OCI-LY7 (cell line): Measurements from ENCODE around the gene EXT2. TPM values are rescaled to one million over a fixed set of nuclear protein-coding genes. Genes with fewer than 3 reads are reported as not detected.

ENCODE experiments used
- BruUV-seq: library from RNA; stranded (reverse); fragments of 400-500 nt; replicated peaks from 2 replicates; lab custom pipeline; 2021; lab: Mats Ljungman, UMichigan
- CTCF ChIA-PET: fragments of 300-600 bp; sonication (Branson Sonifier 250); formaldehyde crosslinking; loops from one replicate; lab custom pipeline; 2022; ENCODE audit warnings: antibody characterized with exemption; ENCODE audit not compliant: unreplicated experiment; lab: Charles Lee
- POLR2A ChIA-PET: fragments of 300-600 bp; sonication (Branson Sonifier 250); formaldehyde crosslinking; loops from one replicate; lab custom pipeline; 2022; ENCODE audit warnings: antibody characterized with exemption; lab: Charles Lee
- DNase-seq: peaks from one replicate; pipeline ENCODE4 v3.0.0-alpha.2; 2015; ENCODE audit warnings: low spot score
- H2AFZ ChIP-seq: fragments of 200-600 bp; sonication (generic), shearing (Covaris generic); 2 replicates; pipeline ENCODE4 v1.6.1; 2014; ENCODE audit warnings: mild to moderate bottlenecking, antibody characterized with exemption, low read length, moderate library complexity
- H3K27ac ChIP-seq: fragments of 200-600 bp; sonication (generic); 2 replicates; pipeline ENCODE4 v1.5.1; 2014; ENCODE audit warnings: mixed run types, low read depth, mild to moderate bottlenecking, moderate library complexity, low read length, inconsistent platforms; ENCODE audit not compliant: poor library complexity, severe bottlenecking
- H3K36me3 ChIP-seq: fragments of 200-600 bp; sonication (generic); 2 replicates; pipeline ENCODE4 v1.6.1; 2014; ENCODE audit warnings: mild to moderate bottlenecking, antibody characterized with exemption, low read length, moderate library complexity, mixed read lengths; ENCODE audit not compliant: insufficient read depth
- H3K4me1 ChIP-seq: fragments of 200-600 bp; sonication (generic); 2 replicates; pipeline ENCODE4 v1.5.1; 2014; ENCODE audit warnings: mild to moderate bottlenecking, low read length; ENCODE audit not compliant: insufficient read depth, poor library complexity, severe bottlenecking
- H3K4me2 ChIP-seq: fragments of 200-600 bp; sonication (generic); 2 replicates; pipeline ENCODE4 v1.6.1; 2014; ENCODE audit warnings: mild to moderate bottlenecking, low read length
- H3K4me3 ChIP-seq: fragments of 200-600 bp; sonication (generic); 2 replicates; pipeline ENCODE4 v1.5.1; 2014; ENCODE audit warnings: mild to moderate bottlenecking, low read depth, low read length; ENCODE audit not compliant: poor library complexity, severe bottlenecking
- H3K79me2 ChIP-seq: fragments of 200-600 bp; sonication (generic); 2 replicates; pipeline ENCODE4 v1.6.1; 2016; ENCODE audit warnings: low read depth, mild to moderate bottlenecking, low read length, moderate library complexity, mixed read lengths; ENCODE audit not compliant: insufficient read depth
- H3K9me2 ChIP-seq: fragments of 200-600 bp; sonication (generic); 2 replicates; pipeline ENCODE4 v1.6.1; 2016; ENCODE audit warnings: mild to moderate bottlenecking, low read length, mixed read lengths; ENCODE audit not compliant: insufficient read depth
- H3K9me3 ChIP-seq: fragments of 200-600 bp; sonication (generic); 2 replicates; pipeline ENCODE4 v1.6.1; 2014; ENCODE audit warnings: mild to moderate bottlenecking, mixed run types, low read length, mixed read lengths
- H4K20me1 ChIP-seq: fragments of 200-600 bp; sonication (generic); 2 replicates; pipeline ENCODE4 v1.6.1; 2014; ENCODE audit warnings: mild to moderate bottlenecking, antibody characterized with exemption, low read length, moderate library complexity, mixed read lengths; ENCODE audit not compliant: insufficient read depth
- CTCF ChIP-seq: fragments of 200-600 bp; sonication (generic); conservative IDR thresholded peaks from 2 replicates; pipeline ENCODE4 v1.5.1; 2014; ENCODE audit warnings: mild to moderate bottlenecking, antibody characterized with exemption, low read length, moderate library complexity, mixed read lengths
- EZH2phosphoT487 ChIP-seq: fragments of 200-600 bp; sonication (generic); IDR thresholded peaks from 2 replicates; pipeline ENCODE4 v1.6.1; 2018; ENCODE audit warnings: low read depth, borderline replicate concordance, mild to moderate bottlenecking, mixed run types, antibody characterized with exemption, low read length, moderate library complexity, mixed read lengths
- intact Hi-C: fragments of 100-400 bp; cut with micrococcal nuclease; formaldehyde crosslinking; loops from one replicate; pipeline ENCODE4 v1.10.0; 2022; ENCODE audit not compliant: unreplicated experiment
- total RNA-seq, 2 experiments: library from RNA; depleted of rRNA in 1 of 2; stranded (reverse); fragments of >200 nt in 1 of 2; shearing (Covaris generic) in 1 of 2; gene quantifications; 2 replicates each; pipeline ENCODE4 v1.2.3, GENCODE V29; 2014 to 2022

EXT2 gene
- total RNA-seq, 2 experiments from 2014 or later: 22.3 to 31.8 TPM

GRCh38 chr11:44285756-44286155 is 190.3 kb downstream of the EXT2 start:
- no peak overlapping the region for H3K4me2 ChIP-seq
- no peaks in the 10 kb centered on the region for H3K79me2 ChIP-seq
- H3K4me1 ChIP-seq: no peaks in the 10 kb centered on the region
- H2AFZ ChIP-seq: no peak overlapping the region
- intact Hi-C loops: loop anchor here (1.0 to 10.0 kb wide), 3 partner anchors 193 to 329 kb away; no protein-coding TSS in a partner anchor
- no peaks in the 10 kb centered on the region for H3K9me2 ChIP-seq
- no TSS peak for BruUV-seq
- DNase-seq: no peak
- POLR2A ChIA-PET: interaction anchor here (0.6 to 1.3 kb wide), 3 partner anchors 249 to 812 kb away, joined by 3 to 8 read pairs (median 3); no protein-coding TSS in a partner anchor
- H3K27ac ChIP-seq: no peak overlapping the region
- CTCF ChIA-PET: interaction anchor here (0.6 kb wide), 1 partner anchor 315 kb away, joined by 3 read pairs; no protein-coding TSS in a partner anchor
- TF ChIP-seq EZH2phosphoT487 (no peak), CTCF (no peak)
- no peaks in the 10 kb centered on the region for H3K9me3 ChIP-seq
- no peaks in the 10 kb centered on the region for H4K20me1 ChIP-seq
- H3K4me3 ChIP-seq: no peak overlapping the region
- H3K36me3 ChIP-seq: no peaks in the 10 kb centered on the region

- BruUV-seq: no TSS peak
- POLR2A ChIA-PET: interaction anchor here (1.3 kb wide), 1 partner anchor 248 kb away, joined by 3 read pairs; no protein-coding TSS in a partner anchor
- Histone ChIP-seq H3K79me2 (no peaks in the 10 kb centered on the region), H3K36me3 (no peaks in the 10 kb centered on the region), H3K4me3 (no peak overlapping the region), H3K27ac (no peak overlapping the region), H3K4me1 (no peaks in the 10 kb centered on the region), H3K9me2 (no peaks in the 10 kb centered on the region), H3K4me2 (no peak overlapping the region), H2AFZ (no peak overlapping the region), H4K20me1 (no peaks in the 10 kb centered on the region), H3K9me3 (no peaks in the 10 kb centered on the region)
- TF ChIP-seq EZH2phosphoT487 (no peak), CTCF (peak; percentile 90)
- DNase-seq: peak; percentile 57
- intact Hi-C loops: loop anchor here (1.0 to 10.0 kb wide), 3 partner anchors 194 to 328 kb away; no protein-coding TSS in a partner anchor
- CTCF ChIA-PET: interaction anchor here (0.6 kb wide), 1 partner anchor 315 kb away, joined by 3 read pairs; no protein-coding TSS in a partner anchor
Observed at GRCh38 chr11:44286268-44286880, 190.9 kb downstream of the EXT2 start.

- ChIA-PET CTCF (no interaction called here), POLR2A (no interaction called here)
- BruUV-seq: no TSS peak
- Histone ChIP-seq H3K9me3 (no peaks in the 10 kb centered on the region), H3K27ac (no peak overlapping the region), H3K9me2 (no peaks in the 10 kb centered on the region), H2AFZ (no peak overlapping the region), H3K4me1 (no peaks in the 10 kb centered on the region), H3K4me2 (no peak overlapping the region), H3K4me3 (no peak overlapping the region), H3K36me3 (no peaks in the 10 kb centered on the region), H3K79me2 (no peaks in the 10 kb centered on the region), H4K20me1 (no peaks in the 10 kb centered on the region)
- DNase-seq: no peak
- no peak for TF ChIP-seq CTCF
- TF ChIP-seq EZH2phosphoT487: no peak
- intact Hi-C loops: loop anchor here (1.0 to 10.0 kb wide), 3 partner anchors 195 to 328 kb away; no protein-coding TSS in a partner anchor
Observed at GRCh38 chr11:44286911-44287310, 191.4 kb downstream of the EXT2 start.
